ENCODE results near the gene S100A6.

GRCh38 chr1:153568367-153569099, 32.7 kb upstream of the S100A6 start:
- no peak for TF ChIP-seq EP300 (conservative IDR thresholded peaks at IDR 0.05; ENCODE audit: poor library complexity, severe bottlenecking)
- peak; percentile 71 for TF ChIP-seq CTCF (IDR thresholded peaks at IDR 0.05; ENCODE audit: poor library complexity, severe bottlenecking)

All from neural cell (in vitro differentiated cells).